Measurements from ENCODE around the gene ENTHD1. TPM values are rescaled to one million over a fixed set of nuclear protein-coding genes. Genes with fewer than 3 reads are reported as not detected.

Gene ENTHD1
- total RNA-seq, 1 experiment from 2014 or later, result not detected

DNA sequence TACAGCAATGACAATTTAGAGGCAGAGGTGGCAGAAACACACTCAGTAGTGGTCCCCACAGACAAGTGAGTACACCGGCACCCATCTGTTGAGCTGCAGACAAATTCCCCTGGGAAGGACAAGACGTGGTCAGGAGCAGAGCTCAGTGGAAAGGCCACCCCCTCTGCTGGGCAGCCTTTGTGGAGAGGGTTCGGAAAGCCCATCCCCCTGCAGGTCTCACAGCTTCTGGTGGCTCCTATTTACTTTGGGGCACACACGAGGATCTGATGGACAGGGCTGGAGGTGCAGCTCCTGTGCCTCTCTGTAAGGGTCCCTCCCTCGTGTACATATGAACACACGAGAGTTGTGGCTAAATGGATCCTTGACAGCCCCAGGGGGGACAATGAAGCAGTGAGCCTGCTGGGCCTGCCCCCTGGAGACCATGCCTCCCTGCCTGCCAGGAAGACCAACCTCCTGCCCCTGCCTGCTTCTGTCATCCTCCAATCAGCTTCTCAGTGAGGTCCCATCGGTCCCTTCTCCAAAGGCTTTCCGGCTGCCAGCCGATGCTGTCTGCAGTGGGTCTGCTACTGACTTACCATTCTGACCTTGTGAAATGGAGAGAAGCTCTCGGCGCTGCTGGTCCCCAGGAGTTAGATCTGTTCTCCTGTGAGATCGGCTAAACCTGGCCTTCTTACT, 161.5 kb downstream of the ENTHD1 start:
- DNase-seq (ENCODE audit: low read depth), result no peak

DNA sequence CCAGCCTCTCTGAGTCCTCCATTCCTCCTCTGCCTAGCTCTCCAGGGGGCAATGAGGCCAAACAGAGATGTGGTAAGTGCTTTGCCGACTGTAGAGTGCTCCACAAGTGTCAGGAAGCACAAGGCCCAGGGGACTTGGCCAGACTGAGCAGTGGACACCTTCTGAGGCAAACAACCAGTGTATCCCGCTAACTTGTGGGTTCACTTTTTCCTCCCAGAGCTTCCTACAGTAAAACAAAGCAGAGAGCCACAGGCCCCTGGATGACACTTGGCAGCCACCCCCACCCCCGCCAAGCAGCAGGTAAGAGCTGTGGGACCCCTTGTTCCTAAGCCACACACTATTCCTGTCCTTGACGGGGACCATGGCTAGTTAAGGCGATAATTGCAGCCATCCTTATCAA, 162.1 kb downstream of the ENTHD1 start:
- DNase-seq (ENCODE audit: low read depth), result no peak

DNA sequence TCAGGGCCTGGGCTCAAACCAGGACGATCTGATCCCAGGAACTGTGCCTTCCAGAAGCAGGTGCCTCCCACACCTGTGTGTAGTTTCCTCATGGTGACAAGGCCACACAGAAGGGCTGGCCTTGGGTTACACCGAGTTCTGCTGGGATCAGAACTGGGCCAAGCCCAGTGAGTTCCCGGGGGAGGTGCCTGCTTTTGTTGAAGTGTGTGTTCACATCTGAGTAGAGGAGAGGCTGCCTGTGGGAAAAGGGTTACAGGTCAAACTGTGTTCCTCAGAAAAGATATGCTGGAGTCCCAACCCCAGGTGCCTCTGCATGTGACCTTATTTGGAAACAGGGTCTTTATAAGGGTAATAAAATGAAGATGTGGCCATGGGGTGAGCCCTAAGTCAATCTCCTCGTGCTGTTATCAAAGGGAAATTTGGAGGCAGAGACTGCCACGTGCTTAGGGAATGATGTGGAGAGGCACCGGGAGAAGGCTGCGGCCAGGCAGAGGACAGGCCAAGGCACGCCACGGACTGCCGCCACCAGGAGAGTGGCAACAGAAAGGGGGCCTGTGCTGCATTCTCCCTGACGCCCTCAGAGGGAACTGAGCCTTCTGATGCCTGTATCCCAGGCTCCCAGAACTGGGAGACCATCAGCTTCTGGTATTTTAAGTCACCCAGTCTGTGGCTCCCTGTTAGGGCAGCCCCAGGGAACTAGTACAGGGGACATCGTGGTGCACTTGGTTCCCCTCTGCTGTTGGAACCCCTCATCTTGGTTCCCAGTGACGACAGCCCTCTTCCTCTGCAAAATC, 164.2 kb downstream of the ENTHD1 start:
- DNase-seq (ENCODE audit: low read depth), result no peak

DNA sequence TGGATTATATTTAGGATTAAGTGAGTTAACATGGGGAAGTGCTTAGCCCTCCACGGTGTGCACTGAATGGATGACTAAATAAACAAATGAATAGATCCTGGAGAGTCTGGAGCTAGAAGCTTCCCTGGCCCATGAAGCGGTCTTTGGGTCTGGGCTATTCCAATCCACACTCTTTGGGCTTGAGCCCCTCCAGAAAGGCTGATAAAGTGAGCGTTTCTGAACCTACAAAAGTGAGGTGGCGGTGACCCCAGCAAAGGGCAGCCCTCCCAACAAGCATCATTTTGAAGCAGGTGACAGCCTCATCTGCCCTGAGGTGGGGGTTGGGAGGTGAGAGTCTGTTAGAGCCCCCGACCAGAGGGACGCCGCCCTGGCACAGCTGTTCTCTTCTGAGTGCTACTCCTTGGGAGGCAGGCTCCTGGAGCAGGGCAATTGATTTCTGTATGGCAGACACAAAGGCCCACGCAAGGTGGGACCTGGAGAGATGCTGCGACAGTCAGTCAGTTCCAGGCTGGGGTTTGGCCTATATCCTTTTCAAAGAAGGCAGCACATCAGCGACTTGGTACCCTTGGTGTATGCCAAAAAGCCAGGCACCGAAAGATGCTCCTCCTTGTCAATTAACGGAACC, 165.2 kb downstream of the ENTHD1 start:
- DNase-seq (ENCODE audit: low read depth), result no peak

DNA sequence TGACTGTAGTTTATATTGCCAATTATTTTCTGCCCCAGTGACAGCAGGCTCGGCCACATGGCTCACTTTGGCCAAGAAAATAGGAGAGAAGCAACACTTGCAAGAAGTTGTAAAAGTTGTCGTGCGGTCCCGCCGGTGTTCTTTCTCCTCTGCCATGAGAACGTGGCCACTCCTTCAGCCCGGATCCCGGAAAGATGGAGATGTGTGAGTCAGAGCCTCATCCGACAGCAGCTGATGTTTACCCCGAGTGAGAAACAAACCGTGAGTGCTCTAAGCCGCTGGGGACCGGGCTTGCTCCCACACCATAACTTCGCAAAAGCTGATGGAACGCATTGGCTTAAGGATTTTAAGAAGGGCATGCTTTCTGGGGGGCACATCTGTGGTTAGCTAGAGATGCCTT, 166.0 kb downstream of the ENTHD1 start:
- peak; percentile 66 for DNase-seq (ENCODE audit: low read depth)

DNA sequence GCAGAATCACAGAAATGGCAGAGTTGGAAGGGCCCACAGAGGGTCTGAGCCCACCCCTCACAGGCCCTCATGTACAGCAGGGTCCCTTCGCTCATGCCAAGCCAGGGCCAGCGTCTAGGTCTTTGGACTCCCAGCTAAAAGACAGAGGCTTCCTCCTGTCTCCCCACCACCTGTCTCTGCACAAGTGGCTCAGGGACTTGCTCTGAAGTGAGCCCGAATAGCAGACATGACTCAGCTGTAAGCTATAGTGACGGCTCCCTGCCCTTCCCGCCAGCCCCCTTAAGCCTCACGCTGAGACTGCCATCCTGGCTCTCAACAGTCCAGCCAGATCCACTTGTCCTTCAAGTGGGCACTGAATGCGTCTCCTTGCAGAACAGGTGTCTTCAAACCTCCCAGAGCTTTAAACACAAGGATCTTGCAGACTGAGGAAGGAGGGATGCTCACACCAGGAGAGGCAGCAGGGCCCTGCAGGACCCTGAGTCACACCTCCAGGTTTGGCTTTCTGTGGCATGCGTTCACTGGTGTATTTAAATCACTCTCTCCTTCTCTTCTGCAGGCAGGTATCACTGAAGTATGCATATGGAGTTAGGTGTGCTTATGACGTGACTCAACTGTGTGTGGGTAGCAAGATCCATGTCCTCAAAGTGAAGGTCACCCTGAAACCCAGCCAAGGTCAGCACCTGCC, 168.1 kb downstream of the ENTHD1 start:
- no peak for DNase-seq (ENCODE audit: low read depth)

DNA sequence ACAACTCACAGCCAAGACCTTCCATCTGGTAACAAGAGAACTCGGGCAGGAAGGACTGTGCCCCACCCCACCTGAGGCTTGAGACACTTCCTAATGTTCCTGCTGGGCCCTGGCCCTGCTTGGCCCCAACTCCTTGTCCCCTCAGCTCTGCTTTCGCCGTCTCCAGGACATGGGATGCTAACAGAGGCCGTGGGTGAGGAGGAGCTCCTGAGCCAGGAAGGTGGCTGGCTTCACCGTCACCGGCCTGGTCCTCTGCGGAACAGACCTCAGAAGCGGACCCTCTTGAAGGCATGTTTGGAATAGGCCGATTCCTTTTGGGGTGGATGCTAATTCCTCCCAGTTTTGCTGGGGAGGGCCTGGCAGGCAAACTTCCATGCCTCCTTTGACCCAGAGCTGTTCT, 168.7 kb downstream of the ENTHD1 start:
- DNase-seq (ENCODE audit: low read depth), result no peak

DNA sequence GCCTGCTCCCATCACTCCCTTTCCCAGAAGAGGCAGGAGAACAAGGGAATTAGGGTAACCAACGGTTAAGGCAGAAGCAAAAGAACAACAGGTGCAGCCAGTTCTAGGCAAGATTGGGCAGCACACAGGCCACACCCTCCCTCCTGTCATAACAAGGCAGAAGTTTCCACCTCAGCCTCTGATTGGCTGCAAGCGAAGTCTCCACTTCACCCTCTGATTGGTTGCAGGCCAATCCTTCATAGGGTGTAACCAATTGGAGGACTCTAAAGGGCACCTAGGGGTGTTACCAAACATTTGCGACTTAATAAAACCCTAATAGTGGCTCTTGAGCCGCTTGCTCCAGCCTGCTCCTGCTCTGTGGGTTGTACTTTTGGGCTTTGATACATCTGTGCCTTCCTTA, 169.2 kb downstream of the ENTHD1 start:
- peak; percentile 14 for DNase-seq (ENCODE audit: low read depth)

DNA sequence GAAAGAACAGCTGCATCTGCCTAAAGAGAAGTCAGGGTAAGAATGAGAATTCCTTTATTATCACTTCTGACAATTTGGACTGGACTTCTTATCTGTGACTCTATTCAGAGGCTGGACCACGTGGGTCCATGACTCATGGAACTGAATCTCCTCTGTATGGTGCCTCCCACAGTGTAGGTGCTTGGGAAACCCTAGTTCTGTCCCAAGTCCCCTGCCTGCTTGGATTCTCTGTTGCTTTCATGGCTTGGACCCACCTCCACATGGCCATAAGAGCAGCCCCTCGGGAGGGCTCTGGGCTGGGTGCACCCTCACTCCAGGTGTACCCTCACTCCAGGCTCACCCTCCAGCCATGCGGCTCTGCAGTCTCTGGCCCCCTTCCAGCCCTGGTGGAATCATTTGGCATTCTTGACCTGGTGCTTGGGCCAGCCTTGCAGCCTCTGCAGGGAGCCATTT, 169.6 kb downstream of the ENTHD1 start:
- peak; percentile 79 for DNase-seq (ENCODE audit: low read depth)

DNA sequence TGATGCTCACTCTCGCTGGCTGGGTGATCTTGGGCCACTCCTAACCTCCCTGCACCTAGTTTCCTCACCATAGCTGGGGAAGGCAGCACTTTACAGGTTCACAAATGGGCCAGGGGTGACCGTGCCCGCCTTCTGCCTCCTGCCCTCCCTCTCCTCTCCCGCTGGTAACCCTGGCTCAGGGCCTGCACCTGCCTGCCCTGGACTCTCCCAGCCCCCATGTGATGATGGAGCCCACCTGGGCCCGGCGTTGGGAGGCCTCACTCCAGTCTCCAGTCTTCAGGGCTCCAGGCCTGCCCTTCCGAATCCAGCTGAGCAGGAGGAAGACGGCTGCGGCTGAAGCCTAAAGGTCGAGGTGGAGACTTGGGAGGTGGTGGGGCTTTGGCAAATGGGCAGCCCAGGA, 170.1 kb downstream of the ENTHD1 start:
- no peak for DNase-seq (ENCODE audit: low read depth)

DNA sequence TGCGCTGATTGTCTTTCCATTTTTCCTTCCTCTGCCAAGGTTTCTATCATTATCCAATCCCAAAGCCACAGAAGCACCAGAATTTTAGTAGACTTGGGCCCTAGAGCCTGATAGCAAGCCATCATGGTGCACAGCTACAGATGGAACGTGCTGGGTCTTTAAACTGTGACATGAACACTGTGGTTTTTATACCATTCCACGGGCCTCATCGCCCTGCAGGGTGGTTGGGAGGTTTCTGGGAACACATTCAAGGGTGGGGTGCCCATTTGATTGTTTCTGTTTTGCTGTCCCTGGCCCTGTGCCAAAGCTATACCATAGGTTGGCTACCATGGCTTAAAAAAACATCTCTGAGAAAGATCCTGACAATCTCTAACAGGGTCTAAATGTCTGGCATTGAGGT, 171.1 kb downstream of the ENTHD1 start:
- DNase-seq (ENCODE audit: low read depth), result no peak

DNA sequence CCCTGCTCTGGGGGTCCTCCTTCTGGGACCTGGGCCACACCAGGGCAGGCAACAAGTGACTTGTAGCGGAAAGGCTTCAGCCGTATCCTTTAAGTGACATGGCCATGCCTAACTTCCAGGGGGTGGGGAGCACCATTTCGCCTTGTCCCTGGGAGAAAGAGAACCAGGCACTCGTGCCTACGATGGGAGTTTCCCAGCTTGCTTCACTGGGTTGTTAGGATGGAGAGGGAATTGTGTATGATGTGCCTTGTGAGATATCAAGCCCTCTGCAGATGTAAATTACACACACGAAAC, 171.6 kb downstream of the ENTHD1 start:
- DNase-seq (ENCODE audit: low read depth), result no peak

DNA sequence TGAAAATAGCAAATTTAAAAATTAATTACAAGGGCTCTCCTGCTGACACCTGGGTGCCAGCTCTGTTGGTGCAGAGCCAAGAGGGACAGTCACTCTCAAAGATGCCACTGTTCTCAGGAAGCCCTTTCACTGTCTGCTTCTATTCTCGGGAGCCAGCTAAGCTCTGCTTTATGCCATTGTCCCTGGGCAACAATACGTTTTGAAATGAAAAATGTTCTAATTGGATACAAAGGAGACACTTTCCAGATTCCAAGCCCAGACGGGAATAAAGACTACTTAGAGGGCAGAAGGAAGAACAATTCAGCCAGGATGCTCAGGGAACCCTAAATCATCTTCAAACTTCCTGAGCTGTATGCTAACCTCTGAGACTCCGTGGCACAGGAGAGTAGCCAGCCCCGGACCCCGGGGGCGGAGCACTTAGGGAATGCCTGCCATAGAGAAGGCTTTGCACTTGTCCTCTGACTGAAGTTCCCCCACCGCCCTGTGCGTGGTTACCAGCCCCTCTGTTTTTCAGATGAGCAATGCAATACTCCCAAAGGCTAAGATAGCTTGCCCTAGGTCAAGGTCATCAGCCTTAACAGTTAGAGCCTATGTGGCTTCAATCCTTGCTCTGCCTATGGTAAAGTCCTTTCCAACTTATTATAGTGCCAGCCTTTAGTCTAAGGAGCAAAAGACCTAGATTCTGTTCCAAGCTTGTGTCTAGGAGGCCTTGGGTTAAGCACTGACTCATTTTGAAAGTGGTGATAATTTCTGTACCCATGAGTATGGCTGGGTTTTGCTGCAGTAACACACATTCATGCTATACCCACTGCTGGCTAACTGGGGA, 172.1 kb downstream of the ENTHD1 start:
- no peak for DNase-seq (ENCODE audit: low read depth)

DNA sequence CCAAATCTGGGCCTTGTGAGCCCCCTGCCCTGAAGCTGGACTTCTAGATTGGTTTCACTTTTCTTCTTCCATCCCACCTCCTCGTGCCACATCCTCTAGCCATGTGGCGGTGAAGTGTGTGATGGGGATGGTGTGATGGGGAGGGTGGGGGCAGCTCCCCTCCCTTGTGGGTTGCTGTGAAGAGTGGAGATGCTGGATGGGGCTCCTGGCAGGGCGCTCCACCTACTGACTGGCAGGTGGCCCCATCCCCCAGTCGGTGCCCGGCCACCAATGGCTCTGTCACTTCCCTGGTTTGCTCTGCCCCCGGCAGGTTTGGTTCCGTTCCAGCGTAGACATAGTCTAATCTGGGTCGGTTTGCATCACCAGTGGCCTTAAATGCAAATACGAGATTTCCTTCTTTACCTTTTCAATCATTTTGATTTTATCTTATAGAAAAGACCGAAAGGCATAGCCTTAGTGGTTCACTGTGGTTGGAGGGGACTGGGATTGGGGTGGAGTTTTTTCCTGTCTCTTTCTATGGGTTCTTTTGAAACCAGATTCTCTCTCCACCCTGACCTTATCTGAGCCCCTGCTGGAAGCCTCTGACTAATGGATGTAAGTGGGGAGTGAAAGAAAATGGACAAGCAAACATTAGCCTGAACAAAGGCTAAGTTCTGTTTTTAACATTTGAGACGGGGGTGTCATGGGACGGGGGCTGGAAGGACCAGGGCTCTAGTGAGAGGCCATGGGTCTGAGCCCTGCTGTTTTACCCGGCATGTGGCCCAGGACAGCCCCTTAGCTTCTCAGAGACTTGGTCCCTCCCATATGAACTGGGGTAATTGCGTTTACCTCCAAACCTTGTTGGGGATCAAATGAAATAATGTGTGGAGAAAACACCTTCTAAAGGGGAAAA, 173.8 kb downstream of the ENTHD1 start:
- DNase-seq (ENCODE audit: low read depth), result no peak

DNA sequence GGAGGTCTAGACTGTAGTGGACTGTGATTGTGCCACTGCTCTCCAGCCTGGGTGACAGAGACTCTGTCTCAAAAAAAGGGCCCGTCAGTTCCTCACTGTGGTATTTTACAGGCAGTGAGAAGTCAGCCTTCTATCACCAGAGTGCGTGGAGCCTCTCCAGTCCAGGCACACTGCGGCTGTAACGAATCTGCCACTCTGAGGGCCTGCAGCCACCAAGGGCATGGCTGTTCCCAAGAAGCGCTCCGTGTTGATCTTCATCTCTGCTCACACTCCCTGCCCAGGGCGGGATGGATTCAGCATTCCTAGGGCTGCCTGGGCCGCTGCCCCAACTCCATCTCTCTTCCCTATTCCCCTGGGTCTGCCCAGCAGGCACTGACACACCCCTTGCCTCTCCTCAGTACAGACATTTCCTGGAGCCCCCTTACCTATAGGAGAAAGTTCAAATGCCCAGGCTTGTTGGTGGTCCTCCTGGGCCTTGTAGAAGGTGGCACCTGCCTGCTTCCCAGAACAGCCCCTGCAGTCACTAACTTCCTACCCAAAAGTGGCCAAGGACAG, 174.6 kb downstream of the ENTHD1 start:
- no peak for DNase-seq (ENCODE audit: low read depth)

DNA sequence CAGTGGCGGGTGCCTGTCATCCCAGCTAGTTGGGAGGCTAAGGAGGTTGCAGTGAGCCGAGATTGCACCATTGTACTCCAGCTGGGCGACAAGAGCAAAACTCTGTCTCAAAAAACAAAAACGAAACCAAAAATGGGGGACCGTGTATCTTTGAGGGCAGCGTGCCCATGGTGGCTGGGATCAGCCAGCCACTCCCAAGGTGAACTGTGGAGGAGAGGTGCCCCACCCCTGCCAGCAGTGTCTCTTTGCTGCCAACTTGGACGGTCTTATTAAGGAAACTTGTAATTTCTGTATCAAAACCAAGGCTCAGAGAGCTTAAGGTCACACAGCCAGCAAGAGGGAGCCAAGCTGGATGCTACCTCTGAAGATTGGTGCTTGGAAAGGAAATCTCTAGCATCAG, 175.4 kb downstream of the ENTHD1 start:
- no peak for DNase-seq (ENCODE audit: low read depth)

DNA sequence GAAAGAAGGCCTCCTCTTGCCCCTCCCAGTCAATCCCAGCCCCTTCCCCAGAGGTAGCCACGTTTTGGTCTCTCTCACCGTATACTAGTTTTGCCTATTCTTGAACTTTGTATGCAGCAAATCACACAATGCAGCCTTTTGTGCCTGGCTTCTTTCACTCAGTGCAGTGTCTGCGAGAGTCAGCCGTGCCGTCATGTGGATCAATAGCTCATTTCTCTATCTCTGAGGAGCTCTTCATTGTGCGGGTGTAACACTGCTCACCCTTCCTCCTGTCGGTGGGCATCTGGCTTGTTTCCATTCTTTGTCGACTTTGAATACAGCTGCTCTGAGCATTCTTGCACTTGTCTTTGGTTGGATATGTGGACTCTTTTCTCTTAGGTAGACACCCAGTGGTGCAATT, 176.5 kb downstream of the ENTHD1 start:
- DNase-seq (ENCODE audit: low read depth), result no peak

DNA sequence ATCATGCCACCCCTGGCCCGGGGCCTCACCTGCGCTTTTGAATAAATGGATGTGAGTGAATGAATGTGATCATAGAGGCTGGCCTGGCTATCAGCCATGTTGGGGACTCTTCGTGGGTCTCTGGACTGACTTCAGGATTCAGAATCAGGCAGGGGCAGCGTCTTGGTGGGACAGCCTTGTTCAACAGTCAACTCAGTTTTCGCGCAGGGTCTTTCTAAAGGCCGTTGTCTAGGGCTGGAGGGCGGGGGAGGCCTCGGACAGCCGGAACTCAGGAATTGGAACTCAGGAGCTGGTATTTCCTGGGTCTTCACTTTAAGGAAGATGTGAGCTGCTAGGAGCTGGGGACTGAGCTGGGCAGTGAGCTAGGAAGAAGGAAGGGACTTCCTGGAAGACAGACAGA, 177.0 kb downstream of the ENTHD1 start:
- no peak for DNase-seq (ENCODE audit: low read depth)

DNA sequence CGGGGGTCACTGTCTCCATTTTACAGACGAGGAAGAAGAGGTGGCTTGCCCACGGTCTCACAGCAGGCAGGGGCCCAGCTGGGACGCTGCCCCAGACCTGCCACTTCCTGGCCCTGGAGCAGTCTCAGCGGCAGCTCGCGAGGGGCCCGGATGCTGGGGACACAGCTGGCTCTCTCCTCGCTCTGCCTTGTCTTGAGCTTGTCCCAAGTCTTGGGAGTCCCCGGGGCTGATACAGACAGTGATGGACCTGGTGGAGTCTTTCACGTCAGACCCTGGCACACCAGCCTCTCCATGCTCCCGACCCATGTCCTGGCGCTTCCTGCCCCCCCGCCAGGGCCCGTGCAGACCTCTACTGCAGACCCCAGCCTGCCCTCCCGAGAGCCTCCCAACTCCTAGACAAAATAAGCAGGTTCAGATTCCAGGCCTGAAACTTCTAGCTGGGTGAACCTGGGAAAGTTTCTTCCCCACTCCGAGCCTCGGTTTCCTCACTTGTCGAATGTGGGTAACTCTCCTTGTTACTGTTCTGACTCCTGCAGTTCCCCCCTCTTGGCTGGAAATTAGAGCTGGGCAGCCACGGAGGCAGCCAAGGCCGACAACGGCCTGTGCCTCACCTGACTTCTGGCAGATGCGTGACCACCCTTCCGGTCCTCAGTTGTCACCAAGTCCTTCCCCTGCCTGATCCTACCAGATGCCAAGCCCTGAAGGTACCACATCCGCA, 177.6 kb downstream of the ENTHD1 start:
- no peak for DNase-seq (ENCODE audit: low read depth)

DNA sequence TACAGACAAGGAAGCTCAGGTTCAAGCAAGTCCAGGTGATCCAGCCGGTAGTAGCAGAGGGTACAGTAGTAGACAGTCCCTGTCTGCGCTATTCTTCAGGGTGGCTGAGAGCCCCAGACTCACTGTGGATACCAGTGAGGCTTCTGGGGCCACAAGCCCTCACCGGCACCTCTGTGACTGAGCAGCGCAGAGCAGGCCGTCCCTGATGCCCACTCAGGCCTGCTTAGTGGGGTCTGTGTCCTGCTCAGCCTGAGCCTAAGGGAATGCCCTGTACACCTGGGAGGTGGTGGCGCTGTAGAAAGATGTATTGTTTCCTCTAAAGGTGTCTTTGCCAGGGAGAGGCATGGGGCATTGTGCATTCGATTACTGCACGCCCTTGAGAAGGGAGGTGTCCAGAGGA, 179.2 kb downstream of the ENTHD1 start:
- no peak for DNase-seq (ENCODE audit: low read depth)

All from Daoy (cell line).